ENCODE data around the gene AMOTL1. TPM values are rescaled to one million over a fixed set of nuclear protein-coding genes. Genes with fewer than 3 reads are reported as not detected.

Gene AMOTL1
- total and polyA plus RNA-seq, 12 donors, result 3.1 to 115 (median 68.3) TPM

DNA sequence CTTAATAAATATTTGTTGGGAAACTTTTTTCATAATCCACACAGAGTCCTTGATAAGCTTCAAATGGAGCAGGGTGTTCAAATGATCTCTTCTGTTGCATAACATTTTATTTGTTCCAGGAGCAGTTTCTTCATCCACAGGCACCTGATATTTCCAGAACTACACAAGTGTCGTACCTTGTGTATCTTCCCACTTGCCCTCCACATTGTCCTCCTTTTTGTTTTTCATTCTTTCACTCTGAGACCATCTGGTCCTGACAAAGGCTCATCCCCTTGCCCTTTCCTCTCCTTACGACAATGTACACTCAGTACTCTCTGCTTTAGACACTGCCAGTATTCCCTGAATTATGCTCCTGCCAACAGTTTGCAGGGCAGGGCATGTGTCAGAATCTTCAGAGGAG, 5.2 kb upstream of the AMOTL1 start:
- Histone ChIP-seq H3K36me3 (no peaks in the 10 kb centered on the region), H3K4me3 (no peak overlapping the region), H3K27me3 (peaks cover 0 to 3% (median 0%) of the 10 kb centered on the region in 7 donors), H3K27ac (no peak overlapping the region), H3K9me3 (no peaks in the 10 kb centered on the region), H3K4me1 (peaks cover 0 to 13% (median 5%) of the 10 kb centered on the region in 9 donors)
- TF ChIP-seq, protein P1, sequence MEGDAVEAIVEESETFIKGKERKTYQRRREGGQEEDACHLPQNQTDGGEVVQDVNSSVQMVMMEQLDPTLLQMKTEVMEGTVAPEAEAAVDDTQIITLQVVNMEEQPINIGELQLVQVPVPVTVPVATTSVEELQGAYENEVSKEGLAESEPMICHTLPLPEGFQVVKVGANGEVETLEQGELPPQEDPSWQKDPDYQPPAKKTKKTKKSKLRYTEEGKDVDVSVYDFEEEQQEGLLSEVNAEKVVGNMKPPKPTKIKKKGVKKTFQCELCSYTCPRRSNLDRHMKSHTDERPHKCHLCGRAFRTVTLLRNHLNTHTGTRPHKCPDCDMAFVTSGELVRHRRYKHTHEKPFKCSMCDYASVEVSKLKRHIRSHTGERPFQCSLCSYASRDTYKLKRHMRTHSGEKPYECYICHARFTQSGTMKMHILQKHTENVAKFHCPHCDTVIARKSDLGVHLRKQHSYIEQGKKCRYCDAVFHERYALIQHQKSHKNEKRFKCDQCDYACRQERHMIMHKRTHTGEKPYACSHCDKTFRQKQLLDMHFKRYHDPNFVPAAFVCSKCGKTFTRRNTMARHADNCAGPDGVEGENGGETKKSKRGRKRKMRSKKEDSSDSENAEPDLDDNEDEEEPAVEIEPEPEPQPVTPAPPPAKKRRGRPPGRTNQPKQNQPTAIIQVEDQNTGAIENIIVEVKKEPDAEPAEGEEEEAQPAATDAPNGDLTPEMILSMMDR (IDR thresholded peaks at IDR 0.05), result no peak
- ATAC-seq (no peak), DNase-seq (no peak)
- intact Hi-C loops (cut with DNase I), result loop anchor here in 5 of 10 donors (5.0 to 10.0 kb wide), 2 partner anchors 138 to 141 kb away; no protein-coding TSS in a partner anchor
- 90 to 94% methylated on average over 2 of the region's 2 CpGs for WGBS, 2 donors

DNA sequence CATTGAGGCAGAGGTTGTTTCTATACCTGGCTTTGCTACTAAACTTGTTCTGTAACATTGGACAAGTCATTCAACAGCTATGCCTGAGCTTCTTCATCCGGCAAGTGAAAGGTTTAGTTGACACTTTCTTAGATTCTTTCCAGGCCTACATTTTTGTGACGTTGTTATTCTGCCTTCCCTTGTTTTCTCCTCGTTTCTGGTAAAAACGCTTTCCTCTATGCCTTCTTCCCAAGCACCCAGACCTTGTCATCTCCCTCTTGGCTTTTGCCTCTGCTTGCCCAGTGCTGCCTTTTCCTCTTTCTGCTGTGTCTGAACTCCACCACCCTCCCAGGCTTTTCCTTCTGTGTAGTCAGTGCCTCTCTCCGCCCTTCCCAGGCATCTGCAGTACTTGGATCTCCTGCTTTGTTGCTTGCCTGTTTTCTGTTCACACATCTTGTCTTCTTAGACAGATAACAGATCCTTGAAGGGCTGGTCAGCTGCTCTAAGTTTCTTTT, 1.4 kb upstream of the AMOTL1 start:
- Histone ChIP-seq H3K9me3 (no peaks in the 10 kb centered on the region), H3K4me1 (peaks cover 8 to 36% (median 24%) of the 10 kb centered on the region in 9 donors), H3K36me3 (no peaks in the 10 kb centered on the region), H3K27ac (peak overlapping the region in 7 of 10 donors; percentile 87 to 98 (median 97)), H3K4me3 (no peak overlapping the region), H3K27me3 (peaks cover 0 to 21% (median 0%) of the 10 kb centered on the region in 7 donors)
- ATAC-seq (no peak), DNase-seq (no peak)
- WGBS, 2 donors, result 42 to 63% methylated on average over 5 of the region's 5 CpGs
- intact Hi-C loops (cut with DNase I), result loop anchor here in 7 of 10 donors (2.0 to 10.0 kb wide), 3 partner anchors 142 to 144 kb away; no protein-coding TSS in a partner anchor
- TF ChIP-seq, protein P1 (IDR thresholded peaks at IDR 0.05), result no peak

DNA sequence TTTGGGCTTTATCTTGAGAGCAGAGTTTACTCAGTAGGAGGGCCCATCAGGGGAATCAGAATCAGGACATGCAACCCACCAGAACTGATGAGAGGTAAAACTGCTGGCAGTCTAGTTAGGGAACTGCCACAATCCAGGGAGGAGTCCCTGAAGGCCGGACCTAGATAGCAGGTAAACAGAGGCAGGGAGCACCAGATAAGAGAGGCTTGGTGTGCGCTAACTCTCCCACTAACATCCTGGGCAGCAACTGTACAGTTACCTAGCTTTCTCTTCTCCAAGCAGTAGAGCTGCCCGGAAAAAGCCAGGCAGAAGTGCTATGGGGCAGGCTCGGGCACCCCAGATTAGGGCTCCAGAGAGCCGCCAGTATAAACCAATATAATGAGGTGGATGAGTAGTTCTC, 865 bp upstream of the AMOTL1 start:
- peaks cover 0 to 21% (median 0%) of the 10 kb centered on the region in 7 donors for H3K27me3 ChIP-seq
- ATAC-seq (no peak), DNase-seq (no peak)
- TF ChIP-seq, protein P1 (IDR thresholded peaks at IDR 0.05), result no peak
- 62 to 79% methylated on average over 5 of the region's 5 CpGs for WGBS, 2 donors
- peaks cover 8 to 38% (median 24%) of the 10 kb centered on the region in 9 donors for H3K4me1 ChIP-seq
- no peaks in the 10 kb centered on the region for H3K36me3 ChIP-seq
- peak overlapping the region; percentile 87 to 98 (median 94) for H3K27ac ChIP-seq
- intact Hi-C loops (cut with DNase I), result loop anchor here in 7 of 10 donors (2.0 to 10.0 kb wide), 3 partner anchors 142 to 145 kb away; no protein-coding TSS in a partner anchor
- peak overlapping the region in 8 of 10 donors; percentile 67 to 99 (median 88) for H3K4me3 ChIP-seq
- H3K9me3 ChIP-seq, result no peaks in the 10 kb centered on the region

DNA sequence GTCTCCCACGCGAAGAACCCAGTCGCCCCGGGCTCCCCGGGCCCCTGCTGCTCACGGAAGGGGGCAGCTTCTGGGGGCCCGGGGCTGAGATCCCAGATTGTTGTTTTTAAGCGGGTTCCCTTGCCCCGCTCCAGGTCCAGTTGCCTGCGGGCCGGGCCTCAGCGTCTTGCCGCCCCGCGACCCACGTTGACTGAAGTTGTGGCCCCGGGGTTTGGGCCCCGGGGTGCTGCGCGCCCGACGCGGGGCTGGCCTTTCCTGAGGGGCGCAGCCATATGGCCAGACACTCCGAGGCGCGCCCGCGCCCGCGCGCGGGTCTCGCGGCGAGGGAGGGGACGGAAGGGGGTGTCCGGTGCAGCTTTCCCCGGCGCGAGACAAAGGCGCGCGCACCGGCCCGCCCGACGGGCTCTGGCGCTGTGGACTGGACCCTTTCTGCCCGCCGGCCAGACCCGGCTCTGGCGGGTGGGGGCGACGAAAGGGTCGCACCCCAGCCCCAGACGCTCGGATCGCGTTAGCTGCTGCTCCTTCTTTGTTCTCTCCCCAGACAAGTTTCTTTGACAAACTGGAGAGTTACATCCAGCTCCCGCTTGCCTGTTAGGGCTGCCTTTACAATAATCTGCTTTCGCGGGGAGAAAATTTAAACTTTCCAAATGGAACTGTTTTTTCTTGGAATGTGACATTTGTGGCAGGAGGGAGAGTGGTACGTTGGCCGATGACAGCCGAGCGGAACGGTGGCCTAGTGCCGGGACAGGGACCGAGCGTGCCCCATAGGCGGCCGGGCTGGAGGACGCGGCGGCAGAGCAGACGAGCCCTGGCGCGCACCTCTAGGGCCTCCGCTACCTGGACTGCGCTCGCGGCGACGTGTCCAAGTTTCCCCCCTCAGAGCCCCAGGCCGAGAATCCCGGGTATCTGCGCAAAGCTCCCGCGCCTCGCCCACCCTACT, 716 bp downstream of the AMOTL1 start:
- Histone ChIP-seq H3K9me3 (no peaks in the 10 kb centered on the region), H3K27me3 (peaks cover 0 to 21% (median 0%) of the 10 kb centered on the region in 7 donors), H3K4me3 (peak overlapping the region; percentile 67 to 99 (median 88)), H3K36me3 (no peaks in the 10 kb centered on the region), H3K27ac (peak overlapping the region; percentile 87 to 98 (median 94)), H3K4me1 (peaks cover 8 to 48% (median 24%) of the 10 kb centered on the region in 9 donors)
- DNase-seq, result peak; percentile 58 to 65
- 1% methylated on average over 83 to 91 of the region's 91 CpGs for WGBS, 2 donors
- TF ChIP-seq, protein P1 (IDR thresholded peaks at IDR 0.05), result peak in 1 of 9 donors; percentile 5
- peak; percentile 77 to 85 (median 82) for ATAC-seq
- intact Hi-C loops (cut with DNase I), result loop anchor here in 6 of 10 donors (5.0 to 10.0 kb wide), 2 partner anchors 144 to 147 kb away; no protein-coding TSS in a partner anchor
